ENCODE data around the gene PECR. TPM values are rescaled to one million over a fixed set of nuclear protein-coding genes. Genes with fewer than 3 reads are reported as not detected.

Gene PECR
- total and polyA plus RNA-seq, 2 of the 13 experiments (the other 11 are each of a cell fraction or from before 2014, with no cell fraction given): 151 to 153 TPM

- TF ChIP-seq ZNF275 (CRISPR knock-in tag; IDR thresholded peaks at IDR 0.05; ENCODE audit: borderline replicate concordance) (no peak), ONECUT2 (CRISPR knock-in tag; IDR thresholded peaks at IDR 0.05) (0 out of 2 replicates have a peak, but pooled peaks have one; percentile 5), GFI1 (CRISPR knock-in tag; IDR thresholded peaks at IDR 0.05; ENCODE audit: borderline replicate concordance) (no peak), TRIM24 (CRISPR knock-in tag; IDR thresholded peaks at IDR 0.05) (no peak), ZNF224 (CRISPR knock-in tag; IDR thresholded peaks at IDR 0.05) (no peak), FOSL1 (CRISPR knock-in tag; IDR thresholded peaks at IDR 0.05; ENCODE audit: borderline replicate concordance) (no peak), ZSCAN5A (CRISPR knock-in tag; IDR thresholded peaks at IDR 0.05; ENCODE audit: borderline replicate concordance) (no peak; the same call in 1 of the 2 replicates), ZFY (CRISPR knock-in tag; IDR thresholded peaks at IDR 0.05) (no peak), NPAS2 (CRISPR knock-in tag; IDR thresholded peaks at IDR 0.05; ENCODE audit: borderline replicate concordance) (no peak), ZNF556 (CRISPR knock-in tag; IDR thresholded peaks at IDR 0.05; ENCODE audit: borderline replicate concordance) (no peak), ZKSCAN5 (CRISPR knock-in tag; IDR thresholded peaks at IDR 0.05) (no peak), ZNF605 (CRISPR knock-in tag; IDR thresholded peaks at IDR 0.05) (no peak), SOX13 (IDR thresholded peaks at IDR 0.05) (no peak), SOX13 (CRISPR knock-in tag; conservative IDR thresholded peaks at IDR 0.05 in 1 of 2, IDR thresholded peaks at IDR 0.05 in 1 of 2) (no peak; a peak in 1 of 4 replicates), GZF1 (CRISPR knock-in tag; IDR thresholded peaks at IDR 0.05) (no peak), YEATS4 (CRISPR knock-in tag; IDR thresholded peaks at IDR 0.05; ENCODE audit: borderline replicate concordance) (no peak), ZNF709 (CRISPR knock-in tag; IDR thresholded peaks at IDR 0.05) (no peak), ZNF552 (CRISPR knock-in tag; IDR thresholded peaks at IDR 0.05; ENCODE audit: borderline replicate concordance) (no peak), CTCF (CRISPR knock-in tag; IDR thresholded peaks at IDR 0.05) (peak; percentile 48), STAG1 (CRISPR knock-in tag; IDR thresholded peaks at IDR 0.05) (peak; percentile 39), ZNF75D (CRISPR knock-in tag; IDR thresholded peaks at IDR 0.05; ENCODE audit: borderline replicate concordance) (no peak), RAD21 (CRISPR knock-in tag; IDR thresholded peaks at IDR 0.05) (0 out of 2 replicates have a peak, but pooled peaks have one; percentile 15), ZNF781 (CRISPR knock-in tag; IDR thresholded peaks at IDR 0.05; ENCODE audit: borderline replicate concordance, not compliant biosample characterization) (no peak), ZNF724P (CRISPR knock-in tag; IDR thresholded peaks at IDR 0.05; ENCODE audit: borderline replicate concordance) (no peak), ELF3 (CRISPR knock-in tag; IDR thresholded peaks at IDR 0.05) (peak; percentile 21; the same call in 1 of the 2 replicates), FLYWCH1 (CRISPR knock-in tag; IDR thresholded peaks at IDR 0.05) (no peak), ZNF761 (CRISPR knock-in tag; conservative IDR thresholded peaks at IDR 0.05) (no peak), ZNF570 (CRISPR knock-in tag; IDR thresholded peaks at IDR 0.05; ENCODE audit: borderline replicate concordance) (no peak)
These were observed 28.5 kb upstream of the PECR start (continued) for GRCh38 chr2:216109962-216110614.
